ENCODE results near the gene ZNF296.

The ZNF296 gene

DNA sequence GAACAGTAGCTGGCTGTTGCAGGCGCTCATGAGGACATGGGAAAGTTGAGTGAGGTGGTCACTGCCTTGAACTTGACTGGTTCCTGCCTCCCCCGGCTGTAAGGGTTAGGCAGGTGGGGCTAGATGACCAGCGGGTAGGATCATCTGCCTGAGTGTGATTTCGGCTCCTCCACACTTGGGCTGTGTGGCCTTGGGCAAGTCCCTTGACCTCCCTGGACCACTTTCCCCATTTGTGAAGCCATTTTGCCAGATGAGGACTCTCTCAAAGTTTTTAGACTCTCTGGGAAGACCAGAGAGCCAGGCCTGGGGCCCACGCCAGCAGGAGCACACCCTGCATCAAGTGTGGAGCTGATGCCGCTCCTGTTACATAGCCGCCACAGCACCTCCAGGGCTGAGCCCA is 26.2 kb upstream of the ZNF296 start:
- no peak for DNase-seq

DNA sequence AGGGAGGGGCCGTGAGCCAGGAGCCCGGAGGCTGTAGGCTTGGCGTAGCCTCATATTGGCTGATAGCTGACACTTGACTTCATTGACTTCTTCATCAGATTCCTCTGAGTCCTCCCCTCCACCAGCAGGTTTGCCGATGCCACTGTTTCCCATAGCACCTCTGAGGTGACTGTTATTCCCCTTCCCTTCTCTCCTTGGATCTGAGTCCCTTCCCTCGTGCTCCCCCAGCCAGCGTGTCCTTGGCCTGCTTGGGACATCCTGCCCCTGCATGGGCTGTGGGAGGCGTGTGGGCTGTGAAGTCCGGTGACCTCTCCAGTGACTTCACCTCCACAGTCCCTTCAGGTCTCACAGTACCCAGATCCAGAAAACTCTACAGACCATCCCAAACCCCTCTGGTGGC is 25.5 kb upstream of the ZNF296 start:
- no peak for DNase-seq

DNA sequence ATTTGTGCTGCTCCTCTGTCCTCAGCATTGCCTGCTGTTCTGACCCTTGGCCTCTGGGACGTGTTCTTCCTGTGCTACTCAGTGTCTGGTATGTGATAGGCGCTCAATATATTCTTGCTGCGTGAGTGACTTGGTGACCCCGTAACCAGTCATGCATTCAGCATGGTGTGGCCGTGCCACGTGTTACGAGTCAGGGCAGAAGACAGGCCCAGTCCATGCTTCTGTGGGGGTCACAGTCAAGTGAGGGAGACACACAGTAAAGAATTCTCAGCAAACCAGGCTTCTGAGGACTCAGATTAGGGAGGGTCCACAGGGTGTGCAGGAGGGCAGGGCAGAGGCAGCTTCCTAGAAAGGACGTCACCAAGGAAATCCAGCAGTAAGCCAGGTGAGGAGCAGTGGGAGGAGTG is 24.6 kb upstream of the ZNF296 start:
- DNase-seq, result no peak

DNA sequence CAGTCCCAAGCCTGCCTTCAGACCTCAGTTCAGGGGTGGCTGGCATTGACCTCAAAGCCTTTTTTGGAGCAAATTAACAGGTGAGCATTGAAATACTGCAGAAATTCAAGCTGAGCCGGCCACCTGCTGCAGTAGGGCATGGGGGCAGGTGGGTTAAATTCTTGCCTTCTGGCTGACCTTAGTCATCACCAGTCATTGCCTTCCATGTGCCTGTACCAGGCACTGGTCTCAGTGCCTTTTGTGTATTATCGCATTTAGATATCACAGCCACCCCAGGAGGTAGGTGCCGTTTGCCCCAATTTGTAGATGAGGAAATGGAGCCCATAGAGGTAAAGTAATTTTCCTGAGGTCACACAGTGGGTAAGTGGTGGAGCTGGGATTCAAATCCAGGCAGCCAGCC is 23.9 kb upstream of the ZNF296 start:
- DNase-seq, result no peak

DNA sequence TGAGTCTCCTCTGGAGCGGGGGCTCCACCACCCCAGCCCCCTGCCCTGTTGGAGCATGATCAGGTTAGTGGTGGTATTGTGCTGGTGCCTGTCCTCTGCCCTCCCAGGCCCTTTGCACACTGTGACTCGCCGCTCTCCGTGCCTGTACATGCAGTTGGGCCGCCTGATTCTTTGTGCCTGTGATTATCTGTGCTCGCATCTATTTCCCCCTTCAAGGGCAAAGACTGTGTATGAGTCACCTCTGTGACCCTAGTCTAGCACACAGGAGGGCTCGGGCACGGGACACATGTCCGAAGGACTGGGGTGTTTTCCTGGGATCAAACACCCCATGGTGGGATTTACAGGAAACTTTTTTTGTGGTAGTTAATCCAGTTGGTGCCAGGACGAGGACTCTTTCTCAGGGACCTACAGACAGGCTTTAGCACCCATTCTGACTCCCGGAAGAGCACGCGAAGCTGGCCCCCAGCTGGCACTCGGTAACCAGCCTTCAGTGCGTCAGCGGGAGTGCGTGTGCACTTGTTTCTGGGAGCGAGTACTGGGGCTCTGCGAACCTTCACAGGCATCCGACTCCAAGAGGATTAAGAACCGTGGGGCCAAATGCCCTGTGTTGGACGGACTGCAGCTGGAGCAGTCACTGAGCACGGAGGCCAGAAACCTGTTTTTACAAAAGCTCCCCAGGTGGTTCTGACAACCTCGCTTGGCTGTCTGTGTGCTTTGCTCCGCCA is 23.4 kb upstream of the ZNF296 start:
- DNase-seq, result no peak

DNA sequence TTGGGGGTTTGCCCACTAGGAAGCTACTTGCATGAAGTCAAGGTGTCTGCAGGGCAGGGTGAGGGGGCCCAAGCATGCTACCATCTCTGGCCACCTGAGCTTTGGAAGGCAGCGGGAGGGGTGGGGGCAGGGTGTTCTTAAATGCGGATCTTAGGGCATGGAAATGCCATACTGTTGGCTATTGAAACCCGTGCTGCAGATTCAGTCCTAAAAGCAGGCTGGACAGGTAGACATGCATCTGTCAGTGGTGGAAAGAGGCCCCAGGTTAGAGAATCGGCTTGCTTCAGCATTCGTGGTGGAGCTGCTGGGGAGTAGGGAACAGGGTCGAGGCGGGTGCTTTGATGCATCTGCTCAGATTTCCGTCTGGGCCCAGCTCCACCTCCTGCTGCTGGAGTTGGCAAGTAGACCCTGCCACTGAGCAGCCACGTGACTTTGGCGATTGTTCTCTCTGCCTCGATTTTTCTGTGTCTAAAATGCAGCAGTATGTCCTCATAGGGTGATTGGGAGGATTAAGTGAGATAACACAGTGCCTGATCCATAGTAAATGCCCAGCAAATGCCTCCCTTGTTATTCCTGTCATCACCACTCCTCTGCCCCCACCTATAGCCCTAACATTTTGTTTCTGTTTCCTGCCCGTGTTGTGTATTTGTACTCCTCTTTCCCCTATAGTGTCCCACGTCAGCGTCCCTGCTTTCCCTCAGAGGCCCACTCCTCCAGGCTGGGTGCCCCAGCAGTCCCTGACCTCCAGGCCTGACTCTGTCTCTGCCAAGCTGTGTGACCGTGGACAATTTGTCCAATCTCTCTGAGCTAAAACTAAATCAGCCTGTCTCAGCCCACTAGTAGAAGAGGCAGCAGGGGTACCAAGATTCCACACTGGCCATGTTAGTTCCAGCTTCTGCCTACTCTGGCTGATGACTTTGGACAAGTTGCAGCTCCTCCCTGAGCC is 22.5 kb upstream of the ZNF296 start:
- peak; percentile 17 to 68 for DNase-seq

DNA sequence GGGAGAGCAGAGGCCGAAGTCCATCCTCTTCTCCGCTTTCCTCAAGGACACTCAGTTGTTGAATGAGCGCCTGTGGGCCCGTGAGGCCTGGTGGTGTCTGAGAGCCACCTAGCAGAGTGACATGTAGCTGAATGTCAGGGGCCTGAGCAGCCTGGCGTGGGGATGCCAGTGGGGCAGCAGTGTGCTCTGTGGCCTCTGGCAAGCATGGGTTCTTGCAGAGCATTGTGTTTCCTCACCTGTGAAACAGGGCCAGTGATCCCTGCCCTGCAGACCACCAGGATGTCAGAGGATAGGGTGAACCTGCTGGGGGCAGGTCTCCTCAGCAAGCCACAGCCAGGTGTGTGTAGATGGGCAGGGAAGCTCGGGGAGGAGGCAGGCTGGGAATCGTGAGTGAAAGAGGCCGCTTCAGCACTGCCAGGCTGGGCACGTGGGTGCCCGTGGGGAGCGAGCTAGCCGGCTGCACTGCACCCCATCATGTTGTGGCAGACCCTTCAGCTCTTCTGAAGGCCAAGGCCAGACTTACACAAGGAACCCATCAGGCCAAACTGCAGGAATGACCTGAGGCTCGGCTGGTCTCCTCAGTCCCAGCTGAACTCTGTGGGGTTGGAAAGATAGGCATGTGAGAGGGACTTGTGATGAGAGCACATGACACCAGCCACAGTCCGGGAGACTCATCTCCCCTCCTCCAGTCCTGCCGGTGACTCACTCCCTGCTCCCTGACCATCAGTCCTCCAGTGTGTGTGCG is 21.7 kb upstream of the ZNF296 start:
- peak in 1 of 2 experiments; percentile 40 for DNase-seq

DNA sequence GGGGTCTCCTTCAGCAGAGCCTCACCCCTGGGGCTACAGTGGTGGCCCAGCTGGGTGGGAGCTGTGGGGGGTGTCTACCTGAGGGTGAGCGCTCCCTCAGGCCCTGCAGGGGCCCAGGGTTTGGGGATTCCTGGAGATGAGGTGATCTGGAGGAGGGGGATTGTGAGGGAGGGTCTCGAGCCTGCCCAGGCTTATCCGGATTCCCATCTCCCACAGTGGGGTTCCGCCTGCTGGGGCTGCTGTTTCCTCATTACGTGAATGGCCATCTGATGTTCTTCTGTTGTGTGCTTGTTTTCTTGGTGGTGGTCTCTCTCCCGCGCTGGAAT is 21.1 kb upstream of the ZNF296 start:
- no peak for DNase-seq

DNA sequence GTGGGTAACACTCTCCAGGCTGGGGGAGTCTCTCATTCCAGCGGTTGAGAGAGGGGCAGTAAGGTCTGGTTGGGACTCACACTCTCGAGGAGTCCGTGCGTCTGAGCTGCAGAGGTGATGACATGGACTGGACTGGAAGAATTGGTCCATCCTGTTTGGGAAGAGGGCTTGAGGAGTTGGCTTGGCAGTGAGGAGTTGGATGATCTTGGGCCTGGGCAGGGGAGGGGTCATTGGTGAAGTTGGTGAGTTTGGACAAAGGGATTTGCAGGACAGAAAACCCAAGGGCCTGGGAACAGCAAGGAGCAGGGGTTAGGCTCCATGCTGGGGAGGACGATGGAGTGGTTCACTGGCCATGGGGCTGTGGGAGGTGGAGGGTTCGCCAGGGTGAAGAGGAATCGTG is 20.4 kb upstream of the ZNF296 start:
- DNase-seq, result no peak

DNA sequence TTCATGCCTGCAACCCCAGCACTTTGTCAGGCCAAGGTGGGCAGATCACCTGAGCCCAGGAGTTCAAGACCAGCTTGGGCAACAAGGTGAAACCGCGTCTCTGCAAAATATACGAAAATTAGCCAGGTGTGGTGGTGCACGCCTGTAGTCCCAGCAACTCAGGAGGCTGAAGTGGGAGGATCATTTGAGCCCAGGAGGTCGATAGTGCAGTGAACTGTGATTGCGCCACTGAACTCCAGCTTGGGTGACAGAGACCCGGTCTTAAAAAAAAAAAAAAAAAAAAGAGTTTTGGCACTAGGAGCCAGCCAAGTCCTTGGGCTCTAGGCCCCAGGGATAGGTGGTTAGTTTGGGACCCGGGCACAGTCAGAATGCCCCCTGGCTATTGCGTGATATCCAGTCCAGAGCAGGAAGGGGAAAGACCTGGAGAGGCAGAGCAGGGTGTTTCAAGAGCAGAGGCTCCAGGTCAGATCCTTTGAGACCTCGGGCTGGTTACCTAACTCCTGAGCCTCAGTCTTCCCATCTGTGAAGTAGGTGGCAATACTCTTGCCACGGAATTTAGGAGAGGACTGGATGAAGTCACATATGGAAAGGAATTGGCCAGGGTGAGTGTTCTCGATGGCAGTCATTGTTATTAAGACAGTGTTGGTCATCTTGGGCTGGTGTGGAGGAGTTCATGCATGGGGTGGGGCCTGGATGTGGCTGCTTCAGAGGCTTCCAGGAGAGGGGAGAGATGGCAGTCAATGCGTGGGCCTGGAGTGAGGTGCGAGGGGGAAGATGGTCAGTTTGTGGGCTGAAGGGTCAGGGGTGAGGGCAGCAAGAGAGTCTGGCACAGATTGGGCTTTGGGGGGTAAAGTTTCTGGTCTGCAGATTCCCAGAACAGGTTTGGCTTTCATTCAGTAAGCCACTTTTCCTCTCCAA is 19.5 kb upstream of the ZNF296 start:
- DNase-seq, result no peak

DNA sequence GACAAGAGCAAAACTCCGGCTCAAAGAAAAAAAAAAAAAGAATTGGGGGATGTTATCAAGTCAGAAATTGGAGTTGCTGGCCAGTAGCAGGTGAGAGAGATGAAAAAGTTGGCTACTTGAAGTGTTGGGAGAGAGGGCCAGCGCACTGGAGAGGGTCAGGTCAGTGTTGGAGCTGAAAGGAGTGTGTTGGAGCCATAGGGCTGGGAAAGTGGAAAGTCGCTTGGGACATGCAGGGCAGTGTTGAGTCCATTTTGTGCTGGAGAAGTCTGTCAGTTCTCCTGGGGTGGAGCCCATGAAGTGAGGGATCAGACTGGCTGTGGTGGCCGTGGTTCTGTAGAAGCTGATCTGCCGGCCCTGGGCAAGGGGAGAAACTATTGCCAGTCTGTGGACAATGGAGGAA is 18.4 kb upstream of the ZNF296 start:
- no peak for DNase-seq

DNA sequence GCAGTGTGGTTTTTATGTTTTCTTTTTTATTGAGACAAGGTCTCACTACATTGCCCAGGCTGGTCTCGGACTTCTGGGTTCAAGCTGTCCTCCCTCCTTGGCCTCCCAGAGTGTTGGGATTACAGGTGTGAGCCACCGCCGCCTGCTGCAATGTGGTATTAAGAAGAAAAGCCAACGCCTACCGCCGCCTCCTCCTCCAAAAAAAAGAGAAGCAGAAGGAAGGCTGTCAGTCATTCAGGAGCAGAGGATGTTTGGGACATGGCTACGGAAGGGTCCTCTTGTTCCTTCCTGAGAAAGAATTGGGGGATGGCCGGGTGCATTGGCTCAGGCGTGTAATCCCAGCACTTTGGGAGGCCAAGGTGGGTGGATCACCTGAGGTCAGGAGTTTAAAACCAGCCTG is 17.9 kb upstream of the ZNF296 start:
- DNase-seq, result no peak

DNA sequence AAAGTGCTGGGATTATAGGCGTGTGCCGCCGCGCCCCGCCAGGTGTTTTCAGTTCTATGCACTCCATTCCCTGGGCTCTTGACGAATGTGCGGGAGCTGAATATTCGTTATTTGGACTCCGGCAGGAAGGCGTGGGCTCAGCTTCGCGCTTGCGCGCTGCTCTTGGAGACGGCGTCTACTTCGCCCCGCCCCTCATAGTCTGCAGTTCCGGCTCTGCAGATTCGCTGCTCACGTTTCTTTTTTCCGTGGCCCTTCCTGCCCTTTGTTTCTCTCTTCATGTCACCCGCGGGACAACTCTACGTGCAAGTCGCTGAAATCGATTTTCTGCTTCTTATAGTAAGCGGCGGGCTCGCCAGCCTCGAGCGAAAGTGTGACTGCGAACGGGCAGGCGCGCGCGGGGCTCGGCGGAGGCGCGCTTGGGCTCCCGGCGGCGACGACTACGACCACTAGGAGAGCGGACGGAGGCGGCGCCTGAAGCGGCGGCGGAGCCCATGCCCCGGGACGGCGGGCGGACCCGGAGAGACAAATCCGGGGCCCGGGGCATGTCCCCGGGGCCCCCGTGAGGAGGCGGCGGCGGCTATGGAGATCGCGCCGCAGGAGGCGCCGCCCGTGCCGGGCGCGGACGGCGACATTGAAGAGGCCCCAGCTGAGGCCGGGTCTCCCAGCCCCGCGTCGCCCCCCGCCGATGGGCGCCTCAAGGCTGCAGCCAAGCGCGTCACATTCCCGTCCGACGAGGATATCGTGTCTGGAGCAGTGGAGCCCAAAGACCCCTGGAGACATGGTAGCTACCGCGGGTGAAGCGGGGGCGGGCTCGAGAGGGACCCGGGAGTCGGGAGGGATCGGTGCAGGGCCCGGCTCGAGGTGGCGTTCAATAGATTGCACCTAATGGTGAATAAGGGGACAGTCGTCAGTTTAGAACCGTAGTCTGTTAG is 16.7 kb upstream of the ZNF296 start, which contains the start of gene PPP1R37:
Gene PPP1R37, plus strand, starts transcription at position 433 of the 932 bp plus-strand sequence. Its CDS starts 147 bp downstream, at position 580.
- DNase-seq, result peak; percentile 79 to 94

DNA sequence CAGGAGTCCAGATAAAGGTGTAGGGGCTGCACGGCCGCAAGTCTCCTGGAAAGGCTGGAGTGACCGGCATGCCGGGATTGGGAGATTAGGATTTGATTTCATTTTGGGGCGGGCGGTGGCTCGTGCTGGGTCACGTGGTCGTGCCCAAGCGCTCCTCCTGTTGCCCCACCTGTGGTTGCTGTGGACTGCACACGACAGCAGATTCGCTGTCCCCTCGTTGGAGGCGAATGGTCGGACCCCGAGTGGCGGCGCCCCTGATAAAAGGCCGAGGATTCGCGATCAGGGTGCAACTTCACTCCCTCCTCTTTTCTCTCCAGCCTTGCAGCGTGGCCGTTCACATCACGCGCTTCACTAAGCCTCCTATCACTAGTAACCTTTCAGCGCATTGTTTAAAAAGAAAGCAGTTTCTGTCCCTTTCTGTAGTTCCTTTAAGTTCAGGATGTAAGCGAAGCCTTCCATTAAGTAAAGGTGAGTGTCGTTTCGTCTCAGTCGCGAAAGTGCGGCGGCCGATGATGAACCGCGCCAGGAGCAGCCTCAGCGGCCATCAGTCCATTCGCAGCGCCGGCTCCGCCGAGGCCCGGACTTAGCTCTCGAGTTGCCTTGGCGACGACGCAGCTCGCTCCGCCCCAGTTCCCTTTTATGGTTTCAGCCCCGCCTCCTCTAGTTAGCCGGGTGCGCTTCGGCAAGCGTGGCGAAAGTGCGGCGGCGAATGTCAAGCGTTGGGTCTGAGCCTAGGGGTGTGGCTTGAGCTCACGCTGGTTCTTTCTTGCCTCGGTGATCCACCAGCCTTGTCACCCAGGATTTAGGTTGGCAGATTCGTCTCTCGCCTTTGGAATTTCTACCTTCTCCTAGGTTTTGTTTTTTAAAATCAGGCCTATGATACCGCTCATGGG is 15.0 kb upstream of the ZNF296 start:
- no peak for DNase-seq

DNA sequence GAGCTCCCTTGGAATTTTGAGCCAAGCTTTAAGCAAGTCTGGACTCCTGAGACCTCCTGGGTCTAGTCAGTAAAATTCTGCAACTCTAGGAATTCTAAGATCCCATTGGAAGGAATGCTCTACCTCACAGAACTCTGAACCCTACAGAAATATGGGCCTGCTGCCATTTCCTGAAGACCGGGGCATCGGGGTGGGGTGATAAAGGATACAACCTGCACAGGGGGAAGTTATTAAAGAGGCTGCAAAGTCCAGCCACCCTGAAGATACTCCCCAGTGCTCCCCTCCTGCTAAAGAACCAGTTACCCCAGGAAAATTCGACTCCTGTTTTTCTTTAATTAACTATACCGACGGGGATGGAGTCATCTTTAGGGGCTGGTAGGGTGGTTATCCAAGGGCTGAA is 14.3 kb upstream of the ZNF296 start:
- no peak for DNase-seq

DNA sequence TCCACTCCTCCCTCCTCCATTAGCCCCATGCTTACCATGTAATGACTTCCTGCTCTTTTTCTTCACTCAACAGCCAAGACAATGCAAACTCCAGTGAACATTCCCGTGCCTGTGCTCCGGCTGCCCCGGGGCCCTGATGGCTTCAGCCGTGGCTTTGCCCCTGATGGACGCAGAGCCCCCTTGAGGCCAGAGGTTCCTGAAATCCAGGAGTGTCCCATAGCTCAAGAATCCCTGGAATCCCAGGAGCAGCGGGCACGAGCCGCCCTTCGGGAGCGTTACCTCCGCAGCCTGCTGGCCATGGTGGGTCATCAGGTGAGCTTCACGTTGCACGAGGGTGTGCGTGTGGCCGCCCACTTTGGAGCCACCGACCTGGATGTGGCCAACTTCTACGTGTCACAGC is 13.8 kb upstream of the ZNF296 start:
- DNase-seq, result no peak

DNA sequence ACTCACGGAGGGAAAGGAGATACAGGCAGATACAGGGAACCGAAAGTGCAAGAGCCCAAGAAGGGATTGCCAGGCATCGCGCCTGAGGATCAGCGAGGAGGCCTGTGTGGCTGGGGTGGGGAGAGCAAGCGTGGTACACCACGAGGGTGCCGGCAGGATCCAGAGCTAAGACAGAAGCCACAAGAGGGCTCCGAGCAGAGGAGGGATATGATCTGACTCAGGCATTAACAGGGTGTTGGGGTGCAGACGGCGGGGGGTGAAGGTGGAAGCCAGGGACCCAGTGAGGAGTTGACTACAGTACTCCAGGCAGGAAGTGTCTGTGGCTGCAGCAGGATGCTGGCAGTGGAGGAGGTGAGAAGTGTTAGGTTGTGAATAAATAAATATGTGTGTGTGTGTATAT is 11.3 kb upstream of the ZNF296 start:
- DNase-seq, result no peak

DNA sequence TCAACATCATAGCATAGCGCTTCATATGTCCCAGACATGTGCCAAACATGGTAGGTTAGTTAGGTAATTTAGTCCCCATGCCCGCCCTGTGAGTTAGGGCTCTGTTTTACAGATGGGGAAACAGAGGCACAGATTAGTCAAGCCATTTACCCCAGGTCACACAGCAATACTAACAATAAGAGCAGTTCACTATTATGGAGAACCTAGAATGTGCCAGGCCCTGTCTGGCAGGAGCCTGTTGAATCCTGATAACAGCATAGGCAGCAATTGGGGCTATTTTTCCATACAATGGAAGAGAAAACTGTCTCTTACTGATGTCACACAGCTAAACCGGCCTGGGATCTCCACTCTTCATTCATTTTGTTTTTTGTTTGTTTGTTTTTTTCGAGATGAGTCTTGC is 10.2 kb upstream of the ZNF296 start:
- no peak for DNase-seq

DNA sequence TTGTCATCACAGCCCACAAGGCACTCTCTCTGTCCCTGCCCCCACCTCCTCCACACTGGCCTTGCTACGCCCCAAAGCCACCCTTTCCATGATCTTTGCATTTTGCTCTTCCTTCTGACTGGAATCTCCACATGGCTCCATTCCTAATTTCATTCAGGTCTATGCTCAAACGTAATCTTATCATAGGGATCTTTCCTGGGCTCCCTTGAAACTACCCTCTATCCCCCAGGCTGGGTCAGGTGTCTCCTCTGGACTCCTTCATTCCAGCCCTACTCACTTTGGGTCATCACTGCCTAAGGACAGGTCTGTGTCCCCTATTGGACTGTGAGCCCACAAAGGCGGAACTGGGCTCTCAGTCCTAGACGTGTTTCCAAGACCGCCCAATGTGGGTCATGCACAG is 5.9 kb upstream of the ZNF296 start:
- DNase-seq, result no peak

DNA sequence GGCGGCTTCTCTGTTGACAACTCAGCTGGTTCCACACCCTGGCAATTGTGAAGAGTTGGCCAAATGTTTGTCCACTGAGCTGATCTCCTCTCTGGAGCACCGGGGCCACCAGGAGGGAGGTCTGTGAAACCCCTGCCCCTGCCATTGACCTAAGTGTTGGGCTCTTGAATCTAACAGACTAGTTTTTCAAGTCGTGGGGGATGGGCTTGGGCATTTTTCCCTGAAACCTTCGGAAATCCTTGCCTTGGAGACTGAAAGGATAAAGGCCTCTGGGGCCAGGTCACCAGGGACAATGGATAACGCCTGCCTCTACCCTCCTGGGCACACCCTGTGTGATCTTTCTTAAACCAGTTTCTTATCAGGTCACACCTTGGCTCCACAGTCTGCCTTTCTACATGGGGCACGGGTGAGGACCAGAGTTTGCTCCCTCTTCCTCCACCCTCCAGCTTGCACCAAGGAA is 3.7 kb upstream of the ZNF296 start:
- no peak for DNase-seq

All from NCI-H446 (cell line).